HG02623 (cell line): ENCODE measurements around the gene RGS5.

Experiments
- ATAC-seq: cut with Tn5 transposase; IDR thresholded peaks from one replicate; pipeline ENCODE4 v1.9.1; 2021; ENCODE audit warnings: moderate library complexity; ENCODE audit not compliant: unreplicated experiment

The RGS5 gene

GRCh38 chr1:163148911-163149310 lies 53.8 kb downstream of the RGS5 start:
- ATAC-seq, result no peak

GRCh38 chr1:163147019-163147418 lies 55.7 kb downstream of the RGS5 start:
- ATAC-seq, result no peak

GRCh38 chr1:163145435-163145834 lies 57.3 kb downstream of the RGS5 start:
- ATAC-seq, result no peak

GRCh38 chr1:163144418-163144817 lies 58.3 kb downstream of the RGS5 start:
- ATAC-seq, result no peak

- no peak for ATAC-seq
These were observed 60.6 kb downstream of the RGS5 start for GRCh38 chr1:163142152-163142551.

- ATAC-seq, result no peak
These were observed 61.2 kb downstream of the RGS5 start for GRCh38 chr1:163141556-163141955.

GRCh38 chr1:163137556-163138265 lies 65.0 kb downstream of the RGS5 start:
- no peak for ATAC-seq

GRCh38 chr1:163131981-163132380 lies 70.7 kb downstream of the RGS5 start:
- ATAC-seq, result no peak

- ATAC-seq, result no peak
These were observed 72.4 kb downstream of the RGS5 start for GRCh38 chr1:163130225-163130856.

- no peak for ATAC-seq
These were observed 74.4 kb downstream of the RGS5 start for GRCh38 chr1:163128282-163128681.

- ATAC-seq, result no peak
These were observed 77.9 kb downstream of the RGS5 start for GRCh38 chr1:163124812-163125211.

- no peak for ATAC-seq
These were observed 82.3 kb downstream of the RGS5 start for GRCh38 chr1:163120372-163120771.

- no peak for ATAC-seq
These were observed 83.0 kb downstream of the RGS5 start for GRCh38 chr1:163119707-163120106.

GRCh38 chr1:163115887-163116286 lies 86.8 kb downstream of the RGS5 start:
- ATAC-seq, result no peak

GRCh38 chr1:163107655-163108054 lies 95.1 kb downstream of the RGS5 start:
- ATAC-seq, result no peak

GRCh38 chr1:163106364-163106987 lies 96.2 kb downstream of the RGS5 start:
- ATAC-seq, result no peak

- ATAC-seq, result no peak
These were observed 98.2 kb downstream of the RGS5 start for GRCh38 chr1:163104385-163105099.

- no peak for ATAC-seq
These were observed 100.1 kb downstream of the RGS5 start for GRCh38 chr1:163102590-163102989.

GRCh38 chr1:163095213-163095612 lies 107.5 kb downstream of the RGS5 start:
- ATAC-seq, result no peak

GRCh38 chr1:163094589-163094988 lies 108.1 kb downstream of the RGS5 start:
- no peak for ATAC-seq

- no peak for ATAC-seq
These were observed 108.5 kb downstream of the RGS5 start for GRCh38 chr1:163094182-163094581.

- no peak for ATAC-seq
These were observed 109.1 kb downstream of the RGS5 start for GRCh38 chr1:163093579-163093978.
